Adrenal gland (tissue), 5 donors: ENCODE data around the gene DIO1.

Source experiments
- POLR2A ChIP-seq, 2 donors: fragments of 450-650 bp; IDR thresholded peaks; one replicate each; pipeline ENCODE4 v1.6.1; 2017; ENCODE audit warnings: antibody characterized with exemption in 2 of 2, mild to moderate bottlenecking in 2 of 2, moderate library complexity in 1 of 2
- TF ChIP-seq, protein P1 (sequence below), 6 experiments: fragments of 450-650 bp in 4 of 6; fragments of 200-600 bp in 2 of 6; sonication (generic) in 1 of 6; IDR thresholded peaks; 1 replicate in 5 of 6; 2 replicates in 1 of 6; pipeline versions ENCODE4 v1.5.1 to v1.8.0; 2016 to 2021; ENCODE audit warnings: antibody characterized with exemption in 6 of 6, mild to moderate bottlenecking in 2 of 6, moderate library complexity in 1 of 6
- donor health status: DM: no; HTN: no; CAD: no.

DNA sequence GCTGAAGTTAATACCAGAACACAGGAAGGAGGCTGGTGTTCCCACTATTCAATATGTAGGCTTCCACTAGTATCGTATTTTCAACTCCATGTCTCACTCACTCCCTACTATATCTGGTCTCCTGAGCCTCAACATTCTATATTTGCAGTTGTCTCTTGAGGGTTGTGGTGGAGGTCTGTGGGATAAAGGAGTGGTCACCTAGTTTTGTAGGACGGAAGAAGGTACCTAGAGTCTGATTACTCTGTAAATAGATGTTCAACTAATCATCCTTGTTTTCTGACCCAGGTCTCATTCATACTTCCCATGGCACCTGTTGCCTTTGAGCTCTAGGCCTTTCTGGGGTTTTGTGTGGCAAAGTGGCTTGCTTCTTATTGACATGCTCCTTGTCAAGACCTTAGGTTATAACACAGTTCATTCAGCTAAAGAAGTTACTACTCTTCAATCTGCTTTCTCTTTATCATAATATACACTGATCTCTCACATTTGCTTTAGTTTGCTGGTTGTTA lies 33.4 kb downstream of the DIO1 start:
- TF ChIP-seq, protein P1, sequence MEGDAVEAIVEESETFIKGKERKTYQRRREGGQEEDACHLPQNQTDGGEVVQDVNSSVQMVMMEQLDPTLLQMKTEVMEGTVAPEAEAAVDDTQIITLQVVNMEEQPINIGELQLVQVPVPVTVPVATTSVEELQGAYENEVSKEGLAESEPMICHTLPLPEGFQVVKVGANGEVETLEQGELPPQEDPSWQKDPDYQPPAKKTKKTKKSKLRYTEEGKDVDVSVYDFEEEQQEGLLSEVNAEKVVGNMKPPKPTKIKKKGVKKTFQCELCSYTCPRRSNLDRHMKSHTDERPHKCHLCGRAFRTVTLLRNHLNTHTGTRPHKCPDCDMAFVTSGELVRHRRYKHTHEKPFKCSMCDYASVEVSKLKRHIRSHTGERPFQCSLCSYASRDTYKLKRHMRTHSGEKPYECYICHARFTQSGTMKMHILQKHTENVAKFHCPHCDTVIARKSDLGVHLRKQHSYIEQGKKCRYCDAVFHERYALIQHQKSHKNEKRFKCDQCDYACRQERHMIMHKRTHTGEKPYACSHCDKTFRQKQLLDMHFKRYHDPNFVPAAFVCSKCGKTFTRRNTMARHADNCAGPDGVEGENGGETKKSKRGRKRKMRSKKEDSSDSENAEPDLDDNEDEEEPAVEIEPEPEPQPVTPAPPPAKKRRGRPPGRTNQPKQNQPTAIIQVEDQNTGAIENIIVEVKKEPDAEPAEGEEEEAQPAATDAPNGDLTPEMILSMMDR (IDR thresholded peaks at IDR 0.05), result no peak
- no peak for TF ChIP-seq POLR2A (IDR thresholded peaks at IDR 0.05)
